Trophoblast cell (in vitro differentiated cells and primary cell): ENCODE data around the gene AFG1L.

Experiments used
- DNase-seq, 2 donors: peaks; one replicate each; pipeline ENCODE4 v3.0.0-alpha.2; 2016
- H2AFZ ChIP-seq: 2 replicates; pipeline ENCODE4 v1.6.1; 2013; ENCODE audit warnings: low read length, moderate library complexity, mild to moderate bottlenecking; ENCODE audit not compliant: insufficient read depth, poor library complexity
- H2AK5ac ChIP-seq: 2 replicates; pipeline ENCODE4 v1.6.1; 2013; ENCODE audit warnings: mild to moderate bottlenecking, low read length
- H2BK120ac ChIP-seq: 2 replicates; pipeline ENCODE4 v1.6.1; 2013; ENCODE audit warnings: low read length, mild to moderate bottlenecking, moderate library complexity; ENCODE audit not compliant: insufficient read depth, poor library complexity
- H2BK12ac ChIP-seq: 2 replicates; pipeline ENCODE4 v1.6.1; 2013; ENCODE audit warnings: mild to moderate bottlenecking, low read length, moderate library complexity
- H2BK5ac ChIP-seq: 2 replicates; pipeline ENCODE4 v1.6.1; 2013; ENCODE audit warnings: low read length, low read depth, moderate library complexity, mild to moderate bottlenecking; ENCODE audit not compliant: poor library complexity
- H3K14ac ChIP-seq: 2 replicates; pipeline ENCODE4 v1.6.1; 2013; ENCODE audit warnings: mild to moderate bottlenecking, low read length
- H3K18ac ChIP-seq: 2 replicates; pipeline ENCODE4 v1.6.1; 2013; ENCODE audit warnings: mild to moderate bottlenecking, low read length
- H3K23ac ChIP-seq: 2 replicates; pipeline ENCODE4 v1.6.1; 2013; ENCODE audit warnings: low read length
- H3K27ac ChIP-seq: 2 replicates; pipeline ENCODE4 v1.5.1; 2013; ENCODE audit warnings: low read depth, mild to moderate bottlenecking, inconsistent platforms, low read length, moderate library complexity
- H3K27me3 ChIP-seq: 2 replicates; pipeline ENCODE4 v1.6.1; 2013; ENCODE audit warnings: inconsistent platforms, mild to moderate bottlenecking, low read length, moderate library complexity; ENCODE audit not compliant: insufficient read depth
- H3K36me3 ChIP-seq, 2 experiments: 1 replicate in 1 of 2; 2 replicates in 1 of 2; pipeline ENCODE4 v1.6.1; 2013; ENCODE audit warnings: low read length in 2 of 2, mild to moderate bottlenecking in 2 of 2, moderate library complexity in 1 of 2; ENCODE audit not compliant: insufficient read depth in 2 of 2, control insufficient read depth in 1 of 2
- H3K4ac ChIP-seq: 2 replicates; pipeline ENCODE4 v1.6.1; 2013; ENCODE audit warnings: low read depth, mild to moderate bottlenecking, low read length, moderate library complexity
- H3K4me1 ChIP-seq, 2 experiments: 1 replicate in 1 of 2; 2 replicates in 1 of 2; pipeline ENCODE4 v1.6.1; 2013; ENCODE audit warnings: low read length in 2 of 2, mild to moderate bottlenecking in 2 of 2, moderate library complexity in 1 of 2; ENCODE audit not compliant: insufficient read depth in 2 of 2, control insufficient read depth in 1 of 2
- H3K4me2 ChIP-seq: 2 replicates; pipeline ENCODE4 v1.6.1; 2013; ENCODE audit warnings: inconsistent platforms, mild to moderate bottlenecking, low read length, moderate library complexity
- H3K4me3 ChIP-seq: 2 replicates; pipeline ENCODE4 v1.5.1; 2013; ENCODE audit warnings: mild to moderate bottlenecking, low read depth, low read length, inconsistent platforms
- H3K79me1 ChIP-seq: one replicate; pipeline ENCODE4 v1.6.1; 2013; ENCODE audit warnings: low read length
- H3K79me2 ChIP-seq: 2 replicates; pipeline ENCODE4 v1.6.1; 2013; ENCODE audit warnings: low read length, mild to moderate bottlenecking; ENCODE audit not compliant: control insufficient read depth, insufficient read depth, poor library complexity
- H3K9ac ChIP-seq: 2 replicates; pipeline ENCODE4 v1.6.1; 2013; ENCODE audit warnings: mild to moderate bottlenecking, low read length
- H3K9me3 ChIP-seq: 2 replicates; pipeline ENCODE4 v1.6.1; 2013; ENCODE audit warnings: low read depth, mild to moderate bottlenecking, control low read depth, inconsistent platforms, low read length; ENCODE audit not compliant: insufficient read depth
- H4K12ac ChIP-seq: 2 replicates; pipeline ENCODE4 v1.6.1; 2013; ENCODE audit warnings: low read depth, mild to moderate bottlenecking, low read length, moderate library complexity
- H4K8ac ChIP-seq: 2 replicates; pipeline ENCODE4 v1.6.1; 2013; ENCODE audit warnings: low read depth, mild to moderate bottlenecking, low read length, moderate library complexity
- H4K91ac ChIP-seq: one replicate; pipeline ENCODE4 v1.6.1; 2013; ENCODE audit warnings: low read depth, mild to moderate bottlenecking, low read length, moderate library complexity
- WGBS: extraction: QIAGEN DNeasy Blood & Tissue Kit; methylation state at CpG from one replicate; pipeline ENCODE4 v1.1.7; 2013; ENCODE audit warnings: missing lambda C conversion rate; ENCODE audit not compliant: insufficient read length, insufficient coverage; ENCODE audit errors: extremely low coverage; 5-methylcytosine and 5-hydroxymethylcytosine counted together

The AFG1L gene

GRCh38 chr6:108557494-108558371, 262.9 kb downstream of the AFG1L start:
- DNase-seq = peak; percentile 58 to 73
- H3K27ac ChIP-seq = peak overlapping the region; percentile 98
- no peak overlapping the region for H3K23ac ChIP-seq
- no peaks in the 10 kb centered on the region for H3K36me3 ChIP-seq
- H2BK12ac ChIP-seq = peak overlapping the region; percentile 73
- H4K91ac ChIP-seq = peak overlapping the region; percentile 95
- peak overlapping the region; percentile 90 for H3K4me3 ChIP-seq
- H3K18ac ChIP-seq = peak overlapping the region; percentile 96
- H4K8ac ChIP-seq = peak overlapping the region; percentile 95
- H3K4me2 ChIP-seq = peak overlapping the region; percentile 79
- WGBS = no CpG with 5 or more reads among the region's 105 CpGs
- H3K79me2 ChIP-seq = peaks cover 25% of the 10 kb centered on the region
- H2AK5ac ChIP-seq = no peak overlapping the region
- peaks cover 34% of the 10 kb centered on the region for H3K79me1 ChIP-seq
- peaks cover 3% of the 10 kb centered on the region for H3K9me3 ChIP-seq
- peak overlapping the region; percentile 95 for H2BK120ac ChIP-seq
- peak overlapping the region; percentile 98 for H2AFZ ChIP-seq
- peaks cover 9 to 10% of the 10 kb centered on the region in 2 experiments for H3K4me1 ChIP-seq
- no peaks in the 10 kb centered on the region for H3K27me3 ChIP-seq
- H3K14ac ChIP-seq = peak overlapping the region; percentile 95
- H2BK5ac ChIP-seq = peak overlapping the region; percentile 97
- peak overlapping the region; percentile 71 for H3K9ac ChIP-seq
- H4K12ac ChIP-seq = peak overlapping the region; percentile 71
- peak overlapping the region; percentile 73 for H3K4ac ChIP-seq

- peak overlapping the region; percentile 98 for H3K27ac ChIP-seq
- peaks cover 3% of the 10 kb centered on the region for H3K9me3 ChIP-seq
- H3K4me1 ChIP-seq = peaks cover 9 to 10% of the 10 kb centered on the region in 2 experiments
- H3K79me2 ChIP-seq = peaks cover 25% of the 10 kb centered on the region
- H2BK12ac ChIP-seq = no peak overlapping the region
- no peaks in the 10 kb centered on the region for H3K36me3 ChIP-seq
- no peak overlapping the region for H4K12ac ChIP-seq
- H4K8ac ChIP-seq = no peak overlapping the region
- peak overlapping the region; percentile 98 for H2AFZ ChIP-seq
- no peak overlapping the region for H3K4ac ChIP-seq
- H3K79me1 ChIP-seq = peaks cover 34% of the 10 kb centered on the region
- peak overlapping the region; percentile 97 for H2BK5ac ChIP-seq
- peak overlapping the region; percentile 95 for H4K91ac ChIP-seq
- H3K27me3 ChIP-seq = no peaks in the 10 kb centered on the region
- H3K4me2 ChIP-seq = peak overlapping the region; percentile 90
- H3K18ac ChIP-seq = peak overlapping the region; percentile 96
- peak overlapping the region; percentile 92 for H3K4me3 ChIP-seq
- peak overlapping the region; percentile 95 for H2BK120ac ChIP-seq
- no CpG with 5 or more reads among the region's 58 CpGs for WGBS
- H3K23ac ChIP-seq = no peak overlapping the region
- no peak overlapping the region for H2AK5ac ChIP-seq
- no peak overlapping the region for H3K14ac ChIP-seq
- H3K9ac ChIP-seq = peak overlapping the region; percentile 61
- DNase-seq = peak; percentile 99 to 100
Measured at GRCh38 chr6:108558372-108559096, 263.7 kb downstream of the AFG1L start.

- no CpG with 5 or more reads among the region's 84 CpGs for WGBS
- Histone ChIP-seq H2BK12ac (no peak overlapping the region), H3K18ac (peak overlapping the region; percentile 32), H2AK5ac (no peak overlapping the region), H3K9ac (peak overlapping the region; percentile 82), H3K4me3 (peak overlapping the region; percentile 92), H3K27me3 (no peaks in the 10 kb centered on the region), H2BK120ac (peak overlapping the region; percentile 44), H3K4ac (no peak overlapping the region), H3K23ac (no peak overlapping the region), H4K12ac (peak overlapping the region; percentile 34), H3K4me2 (peak overlapping the region; percentile 90), H3K36me3 (no peaks in the 10 kb centered on the region), H2AFZ (peak overlapping the region; percentile 41), H3K79me2 (peaks cover 25% of the 10 kb centered on the region), H3K9me3 (peaks cover 3% of the 10 kb centered on the region), H4K8ac (peak overlapping the region; percentile 75), H2BK5ac (peak overlapping the region; percentile 85), H3K79me1 (peaks cover 34% of the 10 kb centered on the region), H3K14ac (peak overlapping the region; percentile 89), H3K4me1 (peaks cover 9 to 10% of the 10 kb centered on the region in 2 experiments), H3K27ac (peak overlapping the region; percentile 83), H4K91ac (peak overlapping the region; percentile 67)
- peak; percentile 75 to 92 for DNase-seq
Measured at GRCh38 chr6:108559097-108559883, 264.4 kb downstream of the AFG1L start.
